HUES6 (cell line): ENCODE results near the gene FRMD5.
"Not testable (repeated sequence)": the region's sequence is repeated elsewhere in the genome, so short reads cannot be mapped to it uniquely, and the experiment has no call there.

ENCODE experiments used
- H3K27ac ChIP-seq: 2 replicates; pipeline ENCODE4 v1.7.0; 2013; ENCODE audit warnings: low read depth, mild to moderate bottlenecking, low read length, inconsistent platforms
- H3K27me3 ChIP-seq: 2 replicates; pipeline ENCODE4 v1.6.1; 2013; ENCODE audit warnings: low read length; ENCODE audit not compliant: control insufficient read depth, insufficient read depth
- H3K36me3 ChIP-seq: 2 replicates; pipeline ENCODE4 v1.6.1; 2013; ENCODE audit warnings: low read length; ENCODE audit not compliant: control insufficient read depth, insufficient read depth
- H3K4me1 ChIP-seq: 2 replicates; pipeline ENCODE4 v1.6.1; 2013; ENCODE audit warnings: low read length; ENCODE audit not compliant: control insufficient read depth, insufficient read depth
- H3K4me3 ChIP-seq: 2 replicates; pipeline ENCODE4 v1.5.1; 2013; ENCODE audit warnings: low read depth, low read length
- H3K9ac ChIP-seq: one replicate; pipeline ENCODE4 v1.6.1; 2013; ENCODE audit warnings: mild to moderate bottlenecking, low read length
- H3K9me3 ChIP-seq: 2 replicates; pipeline ENCODE4 v1.6.1; 2013; ENCODE audit warnings: low read depth, low read length; ENCODE audit not compliant: control insufficient read depth, insufficient read depth

The FRMD5 gene

DNA sequence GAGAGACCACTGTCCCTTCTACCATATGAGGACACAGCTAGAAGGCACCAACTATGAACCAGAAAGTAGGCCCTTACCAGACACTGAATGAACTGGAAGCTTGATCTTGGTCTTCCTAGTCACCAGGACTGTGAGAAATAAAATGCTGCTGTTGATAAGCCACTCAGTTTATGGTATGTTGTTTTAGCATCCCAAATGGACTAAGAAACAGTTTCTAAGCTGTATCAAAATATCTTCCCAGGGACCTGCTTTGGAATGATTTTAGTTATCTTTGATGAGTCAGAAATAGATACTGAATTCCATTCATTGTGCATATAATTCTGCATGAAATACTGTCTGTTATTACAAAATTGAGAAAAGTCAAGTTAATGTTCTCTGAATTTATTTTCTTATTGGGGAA is 349.6 kb downstream of the FRMD5 start:
- peaks cover 41% of the 10 kb centered on the region for H3K36me3 ChIP-seq
- H3K27ac ChIP-seq = no peak overlapping the region
- no peaks in the 10 kb centered on the region for H3K4me1 ChIP-seq
- H3K9me3 ChIP-seq = no peaks in the 10 kb centered on the region
- no peak overlapping the region for H3K9ac ChIP-seq
- H3K4me3 ChIP-seq = no peak overlapping the region
- H3K27me3 ChIP-seq = no peaks in the 10 kb centered on the region

DNA sequence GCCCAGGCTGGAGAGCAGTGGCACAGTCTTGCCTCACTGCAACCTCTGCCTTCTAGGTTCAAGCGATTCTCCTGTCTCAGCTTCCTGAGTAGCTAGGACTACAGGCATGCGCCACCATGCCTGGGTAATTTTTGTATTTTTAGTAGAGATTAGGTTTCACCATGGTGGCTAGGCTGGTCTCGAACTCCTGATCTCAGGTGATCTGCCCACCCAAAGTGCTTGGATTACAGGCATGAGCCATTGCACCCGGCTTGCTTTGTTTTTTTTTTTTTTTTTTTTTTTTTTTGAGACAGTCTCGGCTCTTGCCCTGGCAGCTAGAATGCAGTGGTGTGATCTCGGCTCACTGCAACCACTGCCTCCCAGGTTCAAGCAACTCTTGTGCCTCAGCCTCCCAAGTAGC is 362.6 kb downstream of the FRMD5 start:
- not testable (repeated sequence) for H3K4me3 ChIP-seq, H3K27ac ChIP-seq, H3K9me3 ChIP-seq, H3K4me1 ChIP-seq, H3K9ac ChIP-seq, H3K27me3 ChIP-seq
- peaks cover 36% of the 10 kb centered on the region for H3K36me3 ChIP-seq

DNA sequence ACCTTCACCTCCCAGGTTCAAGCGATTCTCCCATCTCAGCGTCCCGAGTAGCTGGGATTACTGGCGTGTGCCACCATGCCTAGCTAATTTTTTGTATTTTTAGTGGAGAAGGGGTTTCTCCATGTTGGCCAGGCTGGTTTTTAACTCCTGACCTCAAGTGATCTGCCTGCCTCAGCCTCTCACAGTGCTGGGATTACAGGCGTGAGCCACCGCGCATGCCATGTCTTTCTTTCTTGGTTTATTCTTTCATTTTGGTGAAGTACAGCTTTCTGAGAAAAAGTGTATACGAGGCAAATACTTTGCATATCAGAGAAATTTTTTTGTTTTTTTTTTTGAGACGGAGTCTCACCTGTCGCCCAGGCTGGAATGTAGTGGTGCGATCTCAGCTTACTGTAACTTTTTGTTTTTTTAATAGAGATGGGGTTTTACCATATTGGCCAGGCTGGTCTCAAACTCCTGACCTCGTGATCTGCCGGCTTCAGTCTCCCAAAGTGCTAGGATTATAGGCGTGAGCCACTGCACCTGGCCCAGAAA is 363.5 kb downstream of the FRMD5 start:
- H3K27ac ChIP-seq, H3K27me3 ChIP-seq, H3K4me1 ChIP-seq, H3K9me3 ChIP-seq, H3K9ac ChIP-seq, H3K4me3 ChIP-seq: not testable (repeated sequence)
- peaks cover 29% of the 10 kb centered on the region for H3K36me3 ChIP-seq

DNA sequence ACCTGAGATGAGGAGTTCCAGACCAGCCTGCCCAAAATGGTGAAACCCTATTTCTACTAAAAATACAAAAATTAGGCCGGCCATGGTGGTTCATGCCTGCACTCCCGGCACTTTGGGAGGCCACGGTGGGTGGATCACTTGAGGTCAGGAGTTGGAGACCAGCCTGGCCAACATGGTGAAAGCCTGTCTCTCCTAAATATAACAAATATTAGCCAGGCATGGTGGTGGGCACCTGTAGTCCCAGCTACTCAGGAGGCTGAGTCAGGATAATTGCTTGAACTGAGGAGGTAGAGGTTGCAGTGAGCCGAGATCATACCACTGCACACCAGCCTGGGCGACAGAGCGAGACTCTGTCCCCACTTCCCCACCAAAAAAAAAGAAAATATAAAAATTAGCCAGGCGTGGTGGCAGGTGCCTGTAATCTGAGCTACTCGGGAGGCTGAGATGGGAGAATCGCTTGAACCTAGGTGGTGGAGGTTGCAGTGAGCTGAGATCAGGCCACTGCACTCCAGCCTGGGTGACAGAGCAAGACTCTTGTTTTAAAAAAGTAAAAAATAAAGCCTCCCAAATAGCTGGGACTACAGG is 364.3 kb downstream of the FRMD5 start:
- not testable (repeated sequence) for H3K9ac ChIP-seq, H3K27ac ChIP-seq, H3K9me3 ChIP-seq, H3K4me1 ChIP-seq, H3K4me3 ChIP-seq, H3K27me3 ChIP-seq
- H3K36me3 ChIP-seq = peaks cover 21% of the 10 kb centered on the region

DNA sequence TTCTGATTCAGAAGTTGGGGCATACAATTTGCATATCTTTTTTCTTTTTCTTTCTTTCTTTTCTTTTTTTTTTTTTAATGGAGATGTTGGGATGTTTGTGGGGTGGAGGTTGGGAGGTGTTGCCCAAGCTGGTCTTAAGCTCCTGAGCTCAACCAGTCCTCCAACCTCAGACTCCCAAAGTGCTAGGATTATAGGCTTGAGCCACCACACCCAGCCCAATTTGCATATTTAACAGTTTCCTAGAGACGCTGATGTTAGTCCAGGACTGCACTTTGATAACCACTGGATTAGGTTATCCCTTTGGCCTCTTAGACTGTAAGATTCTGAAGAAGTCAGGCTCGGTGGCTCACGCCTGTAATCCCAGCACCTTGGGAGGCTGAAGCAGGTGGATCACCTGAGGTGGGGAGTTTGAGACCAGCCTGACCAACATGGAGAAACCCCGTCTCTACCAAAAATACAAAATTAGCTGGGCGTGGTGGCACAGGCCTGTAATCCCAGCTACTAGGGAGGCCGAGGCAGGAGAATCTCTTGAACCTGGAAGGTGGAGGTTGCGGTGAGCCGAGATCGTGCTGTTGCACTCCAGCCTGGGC is 365.0 kb downstream of the FRMD5 start:
- H3K9me3 ChIP-seq, H3K4me1 ChIP-seq: not testable (repeated sequence)

DNA sequence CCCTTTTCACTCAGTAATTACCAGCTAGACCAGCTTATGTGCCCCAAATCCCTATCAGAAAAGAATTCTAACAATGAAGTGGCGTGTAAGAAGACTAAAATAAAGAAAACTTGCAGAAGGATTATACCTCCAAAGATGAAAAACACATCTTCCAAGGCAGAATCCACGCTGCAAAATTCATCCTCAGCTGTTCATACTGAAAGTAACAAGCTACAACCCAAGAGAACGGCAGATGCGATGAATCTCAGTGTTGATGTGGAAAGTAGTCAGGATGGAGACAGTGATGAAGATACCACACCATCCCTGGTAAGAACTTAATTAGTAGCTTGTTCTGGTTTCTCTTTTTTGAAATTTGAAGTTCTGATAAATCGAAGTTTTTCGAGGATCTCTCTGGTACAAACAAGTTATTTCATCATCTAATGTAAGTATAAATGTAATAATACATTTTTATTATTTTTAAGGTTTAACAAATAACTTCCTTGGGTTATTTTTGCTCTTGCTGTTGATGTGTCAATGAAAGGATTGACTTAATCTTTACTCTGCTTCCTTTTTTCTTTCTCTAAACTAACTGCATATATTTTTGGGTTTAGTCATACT is 366.9 kb downstream of the FRMD5 start:
- Histone ChIP-seq H3K27ac (no peak overlapping the region), H3K9ac (no peak overlapping the region), H3K27me3 (no peaks in the 10 kb centered on the region), H3K9me3 (peaks cover 3% of the 10 kb centered on the region; the same call in 1 of the 2 replicates), H3K4me1 (0 out of 2 replicates have a peak, but pooled peaks cover 7% of the 10 kb centered on the region), H3K36me3 (peaks cover 11% of the 10 kb centered on the region), H3K4me3 (peak overlapping the region; percentile 92; the same call in 1 of the 2 replicates)

More for the DNA sequence above, 365.0 kb downstream of the FRMD5 start:
- peaks cover 16% of the 10 kb centered on the region for H3K36me3 ChIP-seq
- not testable (repeated sequence) for H3K27ac ChIP-seq, H3K27me3 ChIP-seq, H3K4me3 ChIP-seq, H3K9ac ChIP-seq

DNA sequence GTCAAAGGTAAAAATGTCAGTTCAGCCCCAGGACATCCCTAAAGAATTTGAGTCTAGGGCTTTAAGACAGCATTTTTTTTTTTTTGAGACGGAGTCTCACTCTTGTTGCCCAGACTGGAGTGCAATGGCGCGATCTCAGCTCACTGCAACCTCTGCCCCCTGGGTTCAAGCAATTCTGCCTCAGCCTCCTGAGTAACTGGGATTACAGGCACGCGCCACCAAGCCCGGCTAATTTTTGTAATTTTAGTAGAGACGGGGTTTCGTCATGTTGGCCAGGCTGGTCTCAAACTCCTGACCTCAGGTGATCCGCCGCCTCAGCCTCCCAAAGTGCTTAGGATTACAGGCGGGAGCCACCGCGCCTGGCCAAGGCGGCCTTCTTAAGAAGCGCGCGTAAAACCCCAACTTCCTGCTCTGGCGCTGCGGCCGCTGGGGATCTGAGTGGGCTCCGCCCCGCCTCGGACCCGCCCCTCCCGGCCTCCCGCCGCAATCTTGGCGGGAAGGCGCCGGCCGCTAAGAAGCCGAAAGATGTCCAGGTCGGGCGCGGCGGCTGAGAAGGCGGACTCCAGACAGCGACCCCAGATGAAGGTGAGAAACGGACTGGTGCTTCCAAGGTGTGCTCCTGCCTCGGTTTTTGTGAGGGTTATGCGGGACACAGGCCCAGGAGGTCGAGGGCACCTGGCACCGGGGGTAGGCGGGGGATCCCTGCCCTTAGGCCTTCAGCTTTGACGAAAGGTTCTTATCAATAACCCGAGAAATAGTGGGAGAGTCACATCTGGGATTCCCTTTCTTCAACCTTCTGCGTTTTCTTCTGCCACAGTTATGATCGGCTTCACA is 368.3 kb downstream of the FRMD5 start, which contains the start of gene WDR76:
WDR76 (plus strand) TSS at position 495 of the 834 bp plus-strand sequence; CDS start at position 526, 31 bp downstream.
- Histone ChIP-seq H3K27ac (no peak within 1 kb of the TSS), H3K4me3 (peak within 1 kb of the TSS; percentile 92), H3K36me3 (peaks cover 11% of the 10 kb centered on the region), H3K9me3 (peaks cover 3% of the 10 kb centered on the region; the same call in 1 of the 2 replicates), H3K9ac (peak within 1 kb of the TSS; percentile 98), H3K4me1 (0 out of 2 replicates have a peak, but pooled peaks cover 7% of the 10 kb centered on the region), H3K27me3 (no peaks in the 10 kb centered on the region)

DNA sequence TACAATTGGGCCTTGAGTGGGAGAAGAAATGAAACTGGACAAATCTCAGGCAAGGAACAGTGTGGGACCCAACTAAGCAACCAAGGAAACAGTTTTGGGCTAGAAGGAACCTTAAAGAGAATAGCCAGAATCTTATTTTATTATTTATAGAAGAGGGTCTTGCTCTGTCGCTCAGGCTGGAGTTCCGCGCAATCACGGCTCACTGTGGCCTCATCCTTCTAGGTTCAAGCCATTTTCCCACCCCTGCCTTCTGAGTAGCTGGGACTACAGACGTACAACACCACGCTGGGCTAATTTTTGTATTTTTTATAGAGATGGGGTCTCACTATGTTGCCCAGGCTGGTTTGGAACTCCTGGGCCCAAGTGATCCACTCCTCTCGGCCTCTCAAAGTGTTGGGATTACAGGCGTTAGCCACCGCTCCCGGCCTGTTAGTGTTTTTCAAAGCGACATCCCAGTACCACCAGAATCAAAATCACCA is 369.0 kb downstream of the FRMD5 start:
- Histone ChIP-seq H3K27ac (no peak overlapping the region), H3K27me3 (no peaks in the 10 kb centered on the region), H3K9me3 (peaks cover 3% of the 10 kb centered on the region; the same call in 1 of the 2 replicates), H3K36me3 (peaks cover 11% of the 10 kb centered on the region), H3K4me1 (0 out of 2 replicates have a peak, but pooled peaks cover 7% of the 10 kb centered on the region), H3K4me3 (peak overlapping the region; percentile 92; the same call in 1 of the 2 replicates), H3K9ac (no peak overlapping the region)

DNA sequence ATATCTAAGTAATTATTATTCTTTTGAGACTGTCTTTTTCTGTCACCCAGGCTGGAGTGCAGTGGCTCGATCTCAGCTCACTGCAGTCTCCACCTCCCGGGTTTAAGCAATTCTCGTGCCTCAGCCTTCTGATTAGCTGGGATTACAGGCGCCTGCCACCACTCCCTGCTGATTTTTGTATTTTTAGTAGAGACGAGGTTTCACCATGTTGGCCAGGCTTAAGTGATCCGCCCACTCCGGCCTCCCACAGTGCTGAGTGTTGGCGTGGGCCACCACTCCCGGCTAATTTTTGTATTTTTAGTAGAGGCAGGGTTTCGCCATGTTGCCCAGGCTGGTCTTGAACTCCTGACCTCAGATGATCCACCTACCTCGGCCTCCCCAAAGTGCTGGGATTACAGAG is 369.8 kb downstream of the FRMD5 start:
- not testable (repeated sequence) for H3K4me1 ChIP-seq, H3K4me3 ChIP-seq, H3K27ac ChIP-seq, H3K9me3 ChIP-seq, H3K27me3 ChIP-seq, H3K9ac ChIP-seq
- H3K36me3 ChIP-seq = peaks cover 11% of the 10 kb centered on the region

DNA sequence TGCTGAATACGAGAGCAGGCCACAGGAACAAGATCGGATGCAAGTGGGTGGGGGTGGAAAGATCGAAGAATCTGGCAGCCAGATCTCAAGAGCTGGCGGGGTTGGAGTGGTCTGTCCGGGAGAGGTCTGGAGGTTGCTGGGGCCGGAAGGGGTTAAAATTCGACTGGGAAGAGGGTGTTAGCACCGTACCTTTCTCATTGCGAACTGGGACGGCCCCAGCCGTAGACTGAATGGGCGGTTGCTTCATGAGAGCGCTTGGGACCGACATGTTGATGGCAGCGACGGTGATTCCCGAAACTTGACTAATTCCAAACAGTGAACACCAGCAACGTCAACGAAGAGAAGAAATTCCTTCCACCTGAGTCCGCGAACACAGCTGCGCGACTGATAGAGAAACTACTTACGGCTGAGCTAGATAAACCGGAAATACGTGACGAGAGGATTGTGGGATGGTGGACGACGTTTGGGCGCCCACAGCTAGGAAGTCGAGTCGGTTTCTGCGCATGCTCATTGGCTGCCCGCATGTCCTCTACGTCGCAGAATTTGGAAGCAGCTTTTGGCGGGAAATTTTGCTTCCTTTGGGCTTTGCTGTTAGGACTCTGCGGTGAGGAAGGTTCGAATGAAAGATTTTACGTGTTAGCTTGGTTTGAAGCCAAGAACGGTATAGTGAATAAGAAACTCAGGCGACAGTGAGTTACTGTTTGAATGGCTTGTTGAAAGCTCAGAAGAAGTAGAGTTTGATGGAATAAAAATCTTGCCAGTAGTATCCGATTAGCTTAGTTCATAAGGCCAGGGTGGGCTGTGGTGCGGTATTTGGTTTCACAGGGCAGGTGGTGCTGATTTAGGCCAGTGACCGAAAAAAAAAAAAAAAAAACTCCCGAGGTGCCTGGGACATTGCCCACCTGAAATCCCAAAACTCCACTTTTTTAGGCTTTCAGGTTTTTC is 370.5 kb downstream of the FRMD5 start, which contains the start of gene MFAP1:
MFAP1 (minus strand) TSS at position 389 of the 945 bp plus-strand sequence; CDS start at position 268, 121 bp downstream.
- Histone ChIP-seq H3K9ac (peak within 1 kb of the TSS; percentile 85), H3K36me3 (peaks cover 9% of the 10 kb centered on the region; the same call in 1 of the 2 replicates), H3K4me1 (0 out of 2 replicates have a peak, but pooled peaks cover 7% of the 10 kb centered on the region), H3K27ac (peak within 1 kb of the TSS; percentile 10; the same call in 1 of the 2 replicates), H3K27me3 (no peaks in the 10 kb centered on the region), H3K4me3 (peak within 1 kb of the TSS; percentile 84), H3K9me3 (peaks cover 3% of the 10 kb centered on the region; the same call in 1 of the 2 replicates)
